Measurements from ENCODE around the gene CAPN15.

CAPN15 gene

GRCh38 chr16:499924-500323 is 27.6 kb upstream of the CAPN15 start:
- ATAC-seq = no peak
- no peak for TF ChIP-seq TOX (CRISPR knock-in tag; IDR thresholded peaks at IDR 0.05; ENCODE audit: borderline replicate concordance)
- no peak for TF ChIP-seq POU6F1 (CRISPR knock-in tag; IDR thresholded peaks at IDR 0.05; ENCODE audit: borderline replicate concordance, low read depth)
- TF ChIP-seq ZNF565 (CRISPR knock-in tag; conservative IDR thresholded peaks at IDR 0.05; ENCODE audit: low read depth) = no peak
- TF ChIP-seq TSHZ2 (CRISPR knock-in tag; IDR thresholded peaks at IDR 0.05) = no peak

GRCh38 chr16:500709-501108 is 26.8 kb upstream of the CAPN15 start:
- no peak for TF ChIP-seq ARNTL (CRISPR knock-in tag; IDR thresholded peaks at IDR 0.05; ENCODE audit: borderline replicate concordance, low read depth)
- TF ChIP-seq ISL1 (CRISPR knock-in tag; IDR thresholded peaks at IDR 0.05) = no peak
- TF ChIP-seq BACH2 (CRISPR knock-in tag; IDR thresholded peaks at IDR 0.05; ENCODE audit: borderline replicate concordance) = no peak
- no peak for TF ChIP-seq ZNF70 (CRISPR knock-in tag; IDR thresholded peaks at IDR 0.05)
- TF ChIP-seq ZC3H10 (CRISPR knock-in tag; IDR thresholded peaks at IDR 0.05) = no peak
- TF ChIP-seq TOX (CRISPR knock-in tag; IDR thresholded peaks at IDR 0.05; ENCODE audit: borderline replicate concordance) = no peak
- TF ChIP-seq GLIS3 (CRISPR knock-in tag; IDR thresholded peaks at IDR 0.05) = no peak
- no peak for TF ChIP-seq CSRNP3 (CRISPR knock-in tag; IDR thresholded peaks at IDR 0.05)
- no peak for TF ChIP-seq ZFP3 (CRISPR knock-in tag; IDR thresholded peaks at IDR 0.05)
- no peak for TF ChIP-seq OSR1 (CRISPR knock-in tag; IDR thresholded peaks at IDR 0.05)
- TF ChIP-seq TCF4 (CRISPR knock-in tag; IDR thresholded peaks at IDR 0.05; ENCODE audit: borderline replicate concordance) = no peak
- no peak for TF ChIP-seq TSHZ2 (CRISPR knock-in tag; IDR thresholded peaks at IDR 0.05)

GRCh38 chr16:502179-502943 is 25.2 kb upstream of the CAPN15 start:
- ATAC-seq = no peak; the same call in 2 of the 3 replicates
- TF ChIP-seq TSHZ2 (CRISPR knock-in tag; IDR thresholded peaks at IDR 0.05) = no peak
- no peak for TF ChIP-seq PATZ1 (CRISPR knock-in tag; IDR thresholded peaks at IDR 0.05; ENCODE audit: borderline replicate concordance)
- no peak for TF ChIP-seq ZFP3 (CRISPR knock-in tag; IDR thresholded peaks at IDR 0.05)
- TF ChIP-seq CSRNP3 (CRISPR knock-in tag; IDR thresholded peaks at IDR 0.05) = no peak
- no peak for TF ChIP-seq ARNTL (CRISPR knock-in tag; IDR thresholded peaks at IDR 0.05; ENCODE audit: borderline replicate concordance, low read depth)
- no peak for TF ChIP-seq ZNF70 (CRISPR knock-in tag; IDR thresholded peaks at IDR 0.05)
- TF ChIP-seq ZC3H10 (CRISPR knock-in tag; IDR thresholded peaks at IDR 0.05) = no peak
- TF ChIP-seq RARB (CRISPR knock-in tag; IDR thresholded peaks at IDR 0.05) = no peak
- no peak for TF ChIP-seq POU6F1 (CRISPR knock-in tag; IDR thresholded peaks at IDR 0.05; ENCODE audit: borderline replicate concordance, low read depth)
- no peak for TF ChIP-seq PPARA (CRISPR knock-in tag; IDR thresholded peaks at IDR 0.05; ENCODE audit: borderline replicate concordance)
- no peak for TF ChIP-seq BACH2 (CRISPR knock-in tag; IDR thresholded peaks at IDR 0.05; ENCODE audit: borderline replicate concordance)
- no peak for TF ChIP-seq ZNF565 (CRISPR knock-in tag; conservative IDR thresholded peaks at IDR 0.05; ENCODE audit: low read depth)

More at GRCh38 chr16:500709-501108, 26.8 kb upstream of the CAPN15 start:
- no peak for ATAC-seq
